HCT116 (cell line): ENCODE measurements around the gene HLA-DOA.

Experiments used
- EGR1 ChIP-seq: IDR thresholded peaks from 2 replicates; pipeline ENCODE4 v1.6.1; 2012; ENCODE audit warnings: low read depth
- JUND ChIP-seq: IDR thresholded peaks from 2 replicates; pipeline ENCODE4 v1.6.1; 2012
- POLR2A ChIP-seq: IDR thresholded peaks from 2 replicates; pipeline ENCODE4 v1.7.0; 2011; ENCODE audit warnings: borderline replicate concordance; ENCODE audit not compliant: insufficient read depth, insufficient read length; ENCODE audit errors: extremely low read depth
- POLR2AphosphoS5 ChIP-seq: IDR thresholded peaks from 2 replicates; pipeline ENCODE4 v1.6.1; 2011; ENCODE audit warnings: mild to moderate bottlenecking, low read depth, low read length, moderate library complexity
- SIN3A ChIP-seq: IDR thresholded peaks from 2 replicates; pipeline ENCODE4 v1.6.1; 2012; ENCODE audit warnings: low read depth
- SRF ChIP-seq: IDR thresholded peaks from 2 replicates; pipeline ENCODE4 v1.6.1; 2012; ENCODE audit warnings: low read depth
- TF ChIP-seq, protein P1 (sequence below), 3 experiments: fragments of 200-600 bp in 1 of 3; sonication (generic) in 1 of 3; IDR thresholded peaks in 2 of 3; conservative IDR thresholded peaks in 1 of 3; 2 replicates each; pipeline ENCODE4 v1.5.1; 2012 to 2017; ENCODE audit warnings: low read depth in 2 of 3, low read length in 2 of 3, antibody characterized with exemption in 1 of 3, borderline replicate concordance in 1 of 3, control low read depth in 1 of 3, mild to moderate bottlenecking in 1 of 3, mixed read lengths in 1 of 3, mixed run types in 1 of 3, moderate library complexity in 1 of 3; ENCODE audit not compliant: insufficient read depth in 1 of 3
- TF ChIP-seq, protein P2 (sequence below): IDR thresholded peaks from 2 replicates; pipeline ENCODE4 v1.6.1; 2011; ENCODE audit warnings: mild to moderate bottlenecking, low read length, moderate library complexity; ENCODE audit not compliant: insufficient replicate concordance; ENCODE audit errors: extremely low read depth

DNA sequence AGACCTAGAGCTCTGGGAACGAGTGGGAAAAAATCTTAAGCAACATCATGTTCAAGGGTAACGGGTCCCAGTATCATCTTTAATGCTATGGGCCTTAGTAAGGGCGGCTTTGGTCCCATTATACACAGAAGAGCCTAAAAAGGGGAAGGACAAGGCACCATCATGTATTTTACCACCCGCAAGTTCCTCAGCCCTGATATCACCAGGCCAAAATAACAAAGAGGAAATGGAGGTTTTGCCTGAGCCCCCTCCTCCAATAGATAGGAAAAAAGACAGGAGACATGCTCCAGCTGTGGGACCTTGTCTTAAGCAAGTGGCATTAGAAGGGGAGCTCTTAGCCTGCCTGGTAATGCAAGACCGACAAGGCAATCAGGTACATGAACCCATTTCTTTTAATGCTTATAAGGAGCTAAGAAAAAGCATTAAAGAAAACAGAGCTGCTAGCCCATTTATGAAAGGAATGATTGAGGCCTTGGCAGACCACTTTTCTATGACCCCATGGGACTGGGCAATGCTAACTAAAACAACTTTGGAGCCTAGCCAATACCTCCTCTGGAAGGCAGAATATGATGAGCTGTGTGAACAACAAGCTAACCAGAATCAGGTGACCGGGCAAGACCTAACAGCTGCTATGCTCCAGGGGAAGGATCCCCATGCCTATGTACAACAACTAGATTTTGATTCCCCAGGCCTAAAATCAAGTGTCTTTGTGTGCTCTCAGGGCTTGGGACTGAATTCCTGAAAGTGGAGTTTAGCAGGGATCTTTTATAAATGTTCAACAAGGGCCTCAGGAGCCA, 40.8 kb upstream of the HLA-DOA start:
- no peak for TF ChIP-seq JUND
- no peak for TF ChIP-seq SRF
- TF ChIP-seq, protein P1, sequence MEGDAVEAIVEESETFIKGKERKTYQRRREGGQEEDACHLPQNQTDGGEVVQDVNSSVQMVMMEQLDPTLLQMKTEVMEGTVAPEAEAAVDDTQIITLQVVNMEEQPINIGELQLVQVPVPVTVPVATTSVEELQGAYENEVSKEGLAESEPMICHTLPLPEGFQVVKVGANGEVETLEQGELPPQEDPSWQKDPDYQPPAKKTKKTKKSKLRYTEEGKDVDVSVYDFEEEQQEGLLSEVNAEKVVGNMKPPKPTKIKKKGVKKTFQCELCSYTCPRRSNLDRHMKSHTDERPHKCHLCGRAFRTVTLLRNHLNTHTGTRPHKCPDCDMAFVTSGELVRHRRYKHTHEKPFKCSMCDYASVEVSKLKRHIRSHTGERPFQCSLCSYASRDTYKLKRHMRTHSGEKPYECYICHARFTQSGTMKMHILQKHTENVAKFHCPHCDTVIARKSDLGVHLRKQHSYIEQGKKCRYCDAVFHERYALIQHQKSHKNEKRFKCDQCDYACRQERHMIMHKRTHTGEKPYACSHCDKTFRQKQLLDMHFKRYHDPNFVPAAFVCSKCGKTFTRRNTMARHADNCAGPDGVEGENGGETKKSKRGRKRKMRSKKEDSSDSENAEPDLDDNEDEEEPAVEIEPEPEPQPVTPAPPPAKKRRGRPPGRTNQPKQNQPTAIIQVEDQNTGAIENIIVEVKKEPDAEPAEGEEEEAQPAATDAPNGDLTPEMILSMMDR (IDR thresholded peaks at IDR 0.05 in 2 of 3, conservative IDR thresholded peaks at IDR 0.05 in 1 of 3; ENCODE audit: borderline replicate concordance in 1 of 3, insufficient read depth in 1 of 3, low read depth in 2 of 3, low read length in 2 of 3) = no peak
- TF ChIP-seq POLR2A = no peak
- no peak for TF ChIP-seq EGR1
- no peak for TF ChIP-seq SIN3A
- TF ChIP-seq, protein P2, sequence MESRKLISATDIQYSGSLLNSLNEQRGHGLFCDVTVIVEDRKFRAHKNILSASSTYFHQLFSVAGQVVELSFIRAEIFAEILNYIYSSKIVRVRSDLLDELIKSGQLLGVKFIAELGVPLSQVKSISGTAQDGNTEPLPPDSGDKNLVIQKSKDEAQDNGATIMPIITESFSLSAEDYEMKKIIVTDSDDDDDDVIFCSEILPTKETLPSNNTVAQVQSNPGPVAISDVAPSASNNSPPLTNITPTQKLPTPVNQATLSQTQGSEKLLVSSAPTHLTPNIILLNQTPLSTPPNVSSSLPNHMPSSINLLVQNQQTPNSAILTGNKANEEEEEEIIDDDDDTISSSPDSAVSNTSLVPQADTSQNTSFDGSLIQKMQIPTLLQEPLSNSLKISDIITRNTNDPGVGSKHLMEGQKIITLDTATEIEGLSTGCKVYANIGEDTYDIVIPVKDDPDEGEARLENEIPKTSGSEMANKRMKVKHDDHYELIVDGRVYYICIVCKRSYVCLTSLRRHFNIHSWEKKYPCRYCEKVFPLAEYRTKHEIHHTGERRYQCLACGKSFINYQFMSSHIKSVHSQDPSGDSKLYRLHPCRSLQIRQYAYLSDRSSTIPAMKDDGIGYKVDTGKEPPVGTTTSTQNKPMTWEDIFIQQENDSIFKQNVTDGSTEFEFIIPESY = no peak
- TF ChIP-seq POLR2AphosphoS5 = no peak
